ENCODE data around the gene BAX. TPM values are rescaled to one million over a fixed set of nuclear protein-coding genes. Genes with fewer than 3 reads are reported as not detected.

The BAX gene
- total and polyA plus RNA-seq, 8 donors, result 12.1 to 121 (median 49.0) TPM

- no peak overlapping the region for H3K4me3 ChIP-seq
- peaks cover 0 to 14% (median 7%) of the 10 kb centered on the region in 4 donors for H3K9me3 ChIP-seq
- TF ChIP-seq CTCF (IDR thresholded peaks at IDR 0.05) (no peak), POLR2AphosphoS5 (IDR thresholded peaks at IDR 0.05) (no peak), EP300 (IDR thresholded peaks at IDR 0.05) (no peak), POLR2A (IDR thresholded peaks at IDR 0.05) (no peak)
- H3K27ac ChIP-seq, result no peak overlapping the region
- H3K36me3 ChIP-seq, result no peaks in the 10 kb centered on the region
- H3K4me1 ChIP-seq, result no peaks in the 10 kb centered on the region
- H3K27me3 ChIP-seq, result no peaks in the 10 kb centered on the region
- WGBS, 5 donors, result 84 to 96% (median 88%) methylated on average over 2 of the region's 2 CpGs
- DNase-seq, result no peak
- intact Hi-C loops (cut with DNase I; ENCODE audit: low total_unique reads), result no loop called here
Observed at GRCh38 chr19:48945817-48946216, 8.9 kb upstream of the BAX start.

- Histone ChIP-seq H3K27ac (no peak overlapping the region), H3K27me3 (no peaks in the 10 kb centered on the region), H3K36me3 (no peaks in the 10 kb centered on the region), H3K9me3 (peaks cover 0 to 8% (median 3%) of the 10 kb centered on the region in 4 donors), H3K4me1 (no peaks in the 10 kb centered on the region), H3K4me3 (no peak overlapping the region)
- no peak for TF ChIP-seq POLR2AphosphoS5 (IDR thresholded peaks at IDR 0.05)
- 54 to 64% (median 62%) methylated on average over 2 to 9 of the region's 9 CpGs for WGBS, 5 donors
- DNase-seq, result no peak
- intact Hi-C loops (cut with DNase I; ENCODE audit: low total_unique reads), result no loop called here
Observed at GRCh38 chr19:48946463-48947257, 8.0 kb upstream of the BAX start.

GRCh38 chr19:48947258-48947542 lies 7.5 kb upstream of the BAX start:
- 88 to 100% (median 97%) methylated on average over 2 to 3 of the region's 3 CpGs for WGBS, 5 donors
- no peak for DNase-seq
- intact Hi-C loops (cut with DNase I; ENCODE audit: low total_unique reads), result no loop called here
- Histone ChIP-seq H3K27me3 (no peaks in the 10 kb centered on the region), H3K4me3 (no peak overlapping the region), H3K36me3 (no peaks in the 10 kb centered on the region), H3K9me3 (peaks cover 0 to 8% (median 3%) of the 10 kb centered on the region in 4 donors), H3K27ac (no peak overlapping the region), H3K4me1 (no peaks in the 10 kb centered on the region)
- no peak for TF ChIP-seq POLR2A (IDR thresholded peaks at IDR 0.05)
- TF ChIP-seq CTCF (IDR thresholded peaks at IDR 0.05), result no peak
- no peak for TF ChIP-seq EP300 (IDR thresholded peaks at IDR 0.05)
- no peak for TF ChIP-seq POLR2AphosphoS5 (IDR thresholded peaks at IDR 0.05)

- TF ChIP-seq POLR2A (IDR thresholded peaks at IDR 0.05) (no peak), POLR2AphosphoS5 (IDR thresholded peaks at IDR 0.05) (no peak), EP300 (IDR thresholded peaks at IDR 0.05) (no peak), CTCF (IDR thresholded peaks at IDR 0.05) (no peak)
- Histone ChIP-seq H3K27ac (no peak overlapping the region), H3K27me3 (no peaks in the 10 kb centered on the region), H3K9me3 (peaks cover 0 to 8% (median 3%) of the 10 kb centered on the region in 4 donors), H3K4me3 (no peak overlapping the region), H3K4me1 (peaks cover 0 to 15% (median 7%) of the 10 kb centered on the region in 4 donors), H3K36me3 (no peaks in the 10 kb centered on the region)
- DNase-seq, result peak in 1 of 2 donors; percentile 43
- 56 to 89% (median 79%) methylated on average over 3 of the region's 3 CpGs for WGBS, 5 donors
- intact Hi-C loops (cut with DNase I; ENCODE audit: low total_unique reads), result no loop called here
Observed at GRCh38 chr19:48950159-48950558, 4.5 kb upstream of the BAX start.
